HEK293 (cell line): ENCODE data around the gene CACNG6.

ENCODE experiments used
- BCL11B ChIP-seq: fragments of 450-650 bp; formaldehyde crosslinking; IDR thresholded peaks from 2 replicates; pipeline ENCODE4 v1.5.1; 2016; ENCODE audit warnings: low read depth, missing biosample characterization, missing genetic modification characterization
- GLI4 ChIP-seq: fragments of 450-650 bp; formaldehyde crosslinking; IDR thresholded peaks from 2 replicates; pipeline ENCODE4 v1.5.1; 2016; ENCODE audit warnings: missing biosample characterization, missing genetic modification characterization
- IKZF3 ChIP-seq: fragments of 450-650 bp; IDR thresholded peaks from 2 replicates; pipeline ENCODE4 v1.5.0; 2018; ENCODE audit warnings: missing biosample characterization, mild to moderate bottlenecking, missing genetic modification characterization, moderate library complexity
- KLF1 ChIP-seq: fragments of 450-650 bp; formaldehyde crosslinking; IDR thresholded peaks from 2 replicates; pipeline ENCODE4 v1.5.1; 2016; ENCODE audit warnings: missing biosample characterization, missing genetic modification characterization
- KLF10 ChIP-seq: fragments of 450-650 bp; IDR thresholded peaks from 2 replicates; pipeline ENCODE4 v1.5.1; 2018; ENCODE audit warnings: missing biosample characterization, mild to moderate bottlenecking, missing genetic modification characterization
- OSR2 ChIP-seq: fragments of 450-650 bp; formaldehyde crosslinking; IDR thresholded peaks from 2 replicates; pipeline ENCODE4 v1.5.1; 2016; ENCODE audit warnings: missing biosample characterization, missing genetic modification characterization
- WT1 ChIP-seq: fragments of 450-650 bp; formaldehyde crosslinking; IDR thresholded peaks from 2 replicates; pipeline ENCODE4 v1.5.1; 2016; ENCODE audit warnings: missing biosample characterization, missing genetic modification characterization
- ZBTB21 ChIP-seq: fragments of 450-650 bp; formaldehyde crosslinking; IDR thresholded peaks from 2 replicates; pipeline ENCODE4 v1.5.1; 2017; ENCODE audit warnings: missing biosample characterization, missing genetic modification characterization
- ZNF132 ChIP-seq: fragments of 450-650 bp; formaldehyde crosslinking; IDR thresholded peaks from 2 replicates; pipeline ENCODE4 v1.5.1; 2017; ENCODE audit warnings: missing biosample characterization, missing genetic modification characterization, borderline replicate concordance
- ZNF146 ChIP-seq: fragments of 450-650 bp; formaldehyde crosslinking; IDR thresholded peaks from 2 replicates; pipeline ENCODE4 v1.5.1; 2016; ENCODE audit warnings: missing biosample characterization, missing genetic modification characterization
- ZNF184 ChIP-seq: fragments of 450-650 bp; IDR thresholded peaks from 2 replicates; pipeline ENCODE4 v1.5.1; 2018; ENCODE audit warnings: missing biosample characterization, mild to moderate bottlenecking, missing genetic modification characterization
- ZNF214 ChIP-seq: fragments of 450-650 bp; formaldehyde crosslinking; IDR thresholded peaks from 2 replicates; pipeline ENCODE4 v1.5.1; 2017; ENCODE audit warnings: missing biosample characterization, mild to moderate bottlenecking, missing genetic modification characterization, borderline replicate concordance
- ZNF248 ChIP-seq: fragments of 450-650 bp; formaldehyde crosslinking; IDR thresholded peaks from 2 replicates; pipeline ENCODE4 v1.5.1; 2017; ENCODE audit warnings: missing biosample characterization, missing genetic modification characterization
- ZNF391 ChIP-seq: fragments of 450-650 bp; formaldehyde crosslinking; IDR thresholded peaks from 2 replicates; pipeline ENCODE4 v1.5.1; 2016; ENCODE audit warnings: low read depth, missing biosample characterization, missing genetic modification characterization, borderline replicate concordance
- ZNF404 ChIP-seq: fragments of 450-650 bp; formaldehyde crosslinking; IDR thresholded peaks from 2 replicates; pipeline ENCODE4 v1.5.1; 2017; ENCODE audit warnings: missing biosample characterization, missing genetic modification characterization
- ZNF558 ChIP-seq: fragments of 450-650 bp; formaldehyde crosslinking; IDR thresholded peaks from 2 replicates; pipeline ENCODE4 v1.5.1; 2016; ENCODE audit warnings: missing biosample characterization, missing genetic modification characterization
- ZNF585B ChIP-seq: fragments of 450-650 bp; formaldehyde crosslinking; IDR thresholded peaks from 2 replicates; pipeline ENCODE4 v1.5.1; 2016; ENCODE audit warnings: missing biosample characterization, missing genetic modification characterization
- ZNF626 ChIP-seq: fragments of 450-650 bp; sonication (Bioruptor Pico); formaldehyde crosslinking; IDR thresholded peaks from 2 replicates; pipeline ENCODE4 v1.5.1; 2018; ENCODE audit warnings: missing biosample characterization, missing genetic modification characterization, inconsistent platforms
- ZNF654 ChIP-seq: fragments of 450-650 bp; formaldehyde crosslinking; IDR thresholded peaks from 2 replicates; pipeline ENCODE4 v1.5.1; 2016; ENCODE audit warnings: low read depth, missing biosample characterization, missing genetic modification characterization
- ZNF664 ChIP-seq: fragments of 450-650 bp; formaldehyde crosslinking; IDR thresholded peaks from 2 replicates; pipeline ENCODE4 v1.5.1; 2016; ENCODE audit warnings: missing biosample characterization, missing genetic modification characterization
- ZNF792 ChIP-seq: fragments of 450-650 bp; formaldehyde crosslinking; IDR thresholded peaks from 2 replicates; pipeline ENCODE4 v1.5.1; 2016; ENCODE audit warnings: missing biosample characterization, missing genetic modification characterization
- TF ChIP-seq, protein P1 (sequence below): fragments of 450-650 bp; formaldehyde crosslinking; IDR thresholded peaks from 2 replicates; pipeline ENCODE4 v1.5.1; 2017; ENCODE audit warnings: missing biosample characterization, missing genetic modification characterization
- TF ChIP-seq, protein P2 (sequence below): fragments of 450-650 bp; IDR thresholded peaks from 2 replicates; pipeline ENCODE4 v1.5.1; 2018; ENCODE audit warnings: missing biosample characterization, mild to moderate bottlenecking, missing genetic modification characterization
- TF ChIP-seq, protein P3 (sequence below): fragments of 450-650 bp; formaldehyde crosslinking; IDR thresholded peaks from 2 replicates; pipeline ENCODE4 v1.5.1; 2017; ENCODE audit warnings: missing biosample characterization, mild to moderate bottlenecking, missing genetic modification characterization, moderate library complexity
- TF ChIP-seq, protein P4 (sequence below): fragments of 450-650 bp; formaldehyde crosslinking; IDR thresholded peaks from 2 replicates; pipeline ENCODE4 v1.5.1; 2016; ENCODE audit warnings: missing biosample characterization, missing genetic modification characterization, borderline replicate concordance
- TF ChIP-seq, protein P5 (sequence below): sonication (generic); formaldehyde crosslinking; IDR thresholded peaks from 2 replicates; pipeline ENCODE4 v1.8.1; 2022; ENCODE audit warnings: mild to moderate bottlenecking, moderate library complexity, missing genetic modification reagents
- TF ChIP-seq, protein P6 (sequence below): fragments of 450-650 bp; formaldehyde crosslinking; IDR thresholded peaks from 2 replicates; pipeline ENCODE4 v1.5.1; 2016; ENCODE audit warnings: missing biosample characterization, missing genetic modification characterization, low read depth
- TF ChIP-seq, protein P7 (sequence below): fragments of 450-650 bp; formaldehyde crosslinking; optimal IDR thresholded peaks from 2 replicates; pipeline ENCODE3; 2016; ENCODE audit warnings: missing biosample characterization, mild to moderate bottlenecking, missing genetic modification characterization
- TF ChIP-seq, protein P8 (sequence below): fragments of 450-650 bp; formaldehyde crosslinking; IDR thresholded peaks from 2 replicates; pipeline ENCODE4 v1.5.1; 2016; ENCODE audit warnings: missing biosample characterization, missing genetic modification characterization

The CACNG6 gene

DNA sequence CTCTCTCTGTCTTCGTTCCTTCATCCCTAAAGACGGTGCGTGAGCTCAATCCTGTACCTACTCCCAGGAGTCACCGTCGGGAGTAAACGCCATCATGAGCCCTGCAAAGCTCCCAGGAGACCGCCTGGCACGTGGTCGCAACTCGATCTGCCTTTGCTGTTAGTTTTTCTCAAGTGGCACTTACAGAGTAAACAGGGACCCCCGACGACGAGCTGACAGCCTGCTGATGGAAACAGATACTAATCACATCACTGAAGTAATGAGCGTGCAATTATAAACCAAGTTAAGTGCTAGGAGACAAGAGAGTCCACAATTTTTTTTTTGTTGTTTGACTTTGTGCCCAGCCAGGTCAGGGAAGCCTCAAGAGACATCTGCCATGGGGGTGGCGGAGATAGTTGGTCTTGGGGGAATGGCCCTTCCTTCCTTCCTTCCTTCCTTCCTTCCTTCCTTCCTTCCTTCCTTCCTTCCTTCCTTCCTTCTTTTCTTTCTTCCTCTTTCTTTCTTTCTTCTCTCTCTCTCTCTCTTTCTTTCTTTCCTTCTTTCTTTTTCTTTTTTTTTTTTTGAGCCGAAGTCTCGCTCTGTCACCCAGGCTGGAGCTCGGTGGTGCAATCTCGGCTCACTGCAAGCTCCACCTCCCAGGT is 23.6 kb downstream of the CACNG6 start (continued):
- TF ChIP-seq ZNF248 (no peak), BCL11B (tag by site-specific recombination) (no peak), KLF10 (tag by site-specific recombination) (no peak), ZNF626 (tag by site-specific recombination) (no peak), ZNF654 (no peak), WT1 (peak; percentile 99), ZBTB21 (tag by site-specific recombination) (no peak), GLI4 (tag by site-specific recombination) (no peak), KLF1 (tag by site-specific recombination) (no peak), ZNF146 (tag by site-specific recombination) (no peak), OSR2 (tag by site-specific recombination) (peak; percentile 87), ZNF585B (tag by site-specific recombination) (no peak), ZNF404 (tag by site-specific recombination) (no peak), ZNF792 (no peak), ZNF558 (no peak), ZNF391 (tag by site-specific recombination) (no peak), ZNF214 (tag by site-specific recombination) (no peak), IKZF3 (tag by site-specific recombination) (peak; percentile 70), ZNF664 (no peak), ZNF184 (no peak), ZNF132 (tag by site-specific recombination) (no peak)
- TF ChIP-seq, protein P1, sequence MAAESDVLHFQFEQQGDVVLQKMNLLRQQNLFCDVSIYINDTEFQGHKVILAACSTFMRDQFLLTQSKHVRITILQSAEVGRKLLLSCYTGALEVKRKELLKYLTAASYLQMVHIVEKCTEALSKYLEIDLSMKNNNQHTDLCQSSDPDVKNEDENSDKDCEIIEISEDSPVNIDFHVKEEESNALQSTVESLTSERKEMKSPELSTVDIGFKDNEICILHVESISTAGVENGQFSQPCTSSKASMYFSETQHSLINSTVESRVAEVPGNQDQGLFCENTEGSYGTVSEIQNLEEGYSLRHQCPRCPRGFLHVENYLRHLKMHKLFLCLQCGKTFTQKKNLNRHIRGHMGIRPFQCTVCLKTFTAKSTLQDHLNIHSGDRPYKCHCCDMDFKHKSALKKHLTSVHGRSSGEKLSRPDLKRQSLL (tag by site-specific recombination), result no peak
- TF ChIP-seq, protein P2, sequence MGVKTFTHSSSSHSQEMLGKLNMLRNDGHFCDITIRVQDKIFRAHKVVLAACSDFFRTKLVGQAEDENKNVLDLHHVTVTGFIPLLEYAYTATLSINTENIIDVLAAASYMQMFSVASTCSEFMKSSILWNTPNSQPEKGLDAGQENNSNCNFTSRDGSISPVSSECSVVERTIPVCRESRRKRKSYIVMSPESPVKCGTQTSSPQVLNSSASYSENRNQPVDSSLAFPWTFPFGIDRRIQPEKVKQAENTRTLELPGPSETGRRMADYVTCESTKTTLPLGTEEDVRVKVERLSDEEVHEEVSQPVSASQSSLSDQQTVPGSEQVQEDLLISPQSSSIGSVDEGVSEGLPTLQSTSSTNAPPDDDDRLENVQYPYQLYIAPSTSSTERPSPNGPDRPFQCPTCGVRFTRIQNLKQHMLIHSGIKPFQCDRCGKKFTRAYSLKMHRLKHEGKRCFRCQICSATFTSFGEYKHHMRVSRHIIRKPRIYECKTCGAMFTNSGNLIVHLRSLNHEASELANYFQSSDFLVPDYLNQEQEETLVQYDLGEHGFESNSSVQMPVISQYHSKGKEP (tag by site-specific recombination), result no peak
- TF ChIP-seq, protein P3, sequence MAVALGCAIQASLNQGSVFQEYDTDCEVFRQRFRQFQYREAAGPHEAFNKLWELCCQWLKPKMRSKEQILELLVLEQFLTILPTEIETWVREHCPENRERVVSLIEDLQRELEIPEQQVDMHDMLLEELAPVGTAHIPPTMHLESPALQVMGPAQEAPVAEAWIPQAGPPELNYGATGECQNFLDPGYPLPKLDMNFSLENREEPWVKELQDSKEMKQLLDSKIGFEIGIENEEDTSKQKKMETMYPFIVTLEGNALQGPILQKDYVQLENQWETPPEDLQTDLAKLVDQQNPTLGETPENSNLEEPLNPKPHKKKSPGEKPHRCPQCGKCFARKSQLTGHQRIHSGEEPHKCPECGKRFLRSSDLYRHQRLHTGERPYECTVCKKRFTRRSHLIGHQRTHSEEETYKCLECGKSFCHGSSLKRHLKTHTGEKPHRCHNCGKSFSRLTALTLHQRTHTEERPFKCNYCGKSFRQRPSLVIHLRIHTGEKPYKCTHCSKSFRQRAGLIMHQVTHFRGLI (tag by site-specific recombination), result no peak
- TF ChIP-seq, protein P4, sequence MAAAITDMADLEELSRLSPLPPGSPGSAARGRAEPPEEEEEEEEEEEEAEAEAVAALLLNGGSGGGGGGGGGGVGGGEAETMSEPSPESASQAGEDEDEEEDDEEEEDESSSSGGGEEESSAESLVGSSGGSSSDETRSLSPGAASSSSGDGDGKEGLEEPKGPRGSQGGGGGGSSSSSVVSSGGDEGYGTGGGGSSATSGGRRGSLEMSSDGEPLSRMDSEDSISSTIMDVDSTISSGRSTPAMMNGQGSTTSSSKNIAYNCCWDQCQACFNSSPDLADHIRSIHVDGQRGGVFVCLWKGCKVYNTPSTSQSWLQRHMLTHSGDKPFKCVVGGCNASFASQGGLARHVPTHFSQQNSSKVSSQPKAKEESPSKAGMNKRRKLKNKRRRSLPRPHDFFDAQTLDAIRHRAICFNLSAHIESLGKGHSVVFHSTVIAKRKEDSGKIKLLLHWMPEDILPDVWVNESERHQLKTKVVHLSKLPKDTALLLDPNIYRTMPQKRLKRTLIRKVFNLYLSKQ (tag by site-specific recombination), result no peak
- TF ChIP-seq, protein P5, sequence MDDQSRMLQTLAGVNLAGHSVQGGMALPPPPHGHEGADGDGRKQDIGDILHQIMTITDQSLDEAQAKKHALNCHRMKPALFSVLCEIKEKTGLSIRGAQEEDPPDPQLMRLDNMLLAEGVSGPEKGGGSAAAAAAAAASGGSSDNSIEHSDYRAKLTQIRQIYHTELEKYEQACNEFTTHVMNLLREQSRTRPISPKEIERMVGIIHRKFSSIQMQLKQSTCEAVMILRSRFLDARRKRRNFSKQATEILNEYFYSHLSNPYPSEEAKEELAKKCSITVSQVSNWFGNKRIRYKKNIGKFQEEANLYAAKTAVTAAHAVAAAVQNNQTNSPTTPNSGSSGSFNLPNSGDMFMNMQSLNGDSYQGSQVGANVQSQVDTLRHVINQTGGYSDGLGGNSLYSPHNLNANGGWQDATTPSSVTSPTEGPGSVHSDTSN (CRISPR knock-in tag), result no peak
- TF ChIP-seq, protein P6, sequence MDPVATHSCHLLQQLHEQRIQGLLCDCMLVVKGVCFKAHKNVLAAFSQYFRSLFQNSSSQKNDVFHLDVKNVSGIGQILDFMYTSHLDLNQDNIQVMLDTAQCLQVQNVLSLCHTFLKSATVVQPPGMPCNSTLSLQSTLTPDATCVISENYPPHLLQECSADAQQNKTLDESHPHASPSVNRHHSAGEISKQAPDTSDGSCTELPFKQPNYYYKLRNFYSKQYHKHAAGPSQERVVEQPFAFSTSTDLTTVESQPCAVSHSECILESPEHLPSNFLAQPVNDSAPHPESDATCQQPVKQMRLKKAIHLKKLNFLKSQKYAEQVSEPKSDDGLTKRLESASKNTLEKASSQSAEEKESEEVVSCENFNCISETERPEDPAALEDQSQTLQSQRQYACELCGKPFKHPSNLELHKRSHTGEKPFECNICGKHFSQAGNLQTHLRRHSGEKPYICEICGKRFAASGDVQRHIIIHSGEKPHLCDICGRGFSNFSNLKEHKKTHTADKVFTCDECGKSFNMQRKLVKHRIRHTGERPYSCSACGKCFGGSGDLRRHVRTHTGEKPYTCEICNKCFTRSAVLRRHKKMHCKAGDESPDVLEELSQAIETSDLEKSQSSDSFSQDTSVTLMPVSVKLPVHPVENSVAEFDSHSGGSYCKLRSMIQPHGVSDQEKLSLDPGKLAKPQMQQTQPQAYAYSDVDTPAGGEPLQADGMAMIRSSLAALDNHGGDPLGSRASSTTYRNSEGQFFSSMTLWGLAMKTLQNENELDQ (tag by site-specific recombination), result no peak
- TF ChIP-seq, protein P7, sequence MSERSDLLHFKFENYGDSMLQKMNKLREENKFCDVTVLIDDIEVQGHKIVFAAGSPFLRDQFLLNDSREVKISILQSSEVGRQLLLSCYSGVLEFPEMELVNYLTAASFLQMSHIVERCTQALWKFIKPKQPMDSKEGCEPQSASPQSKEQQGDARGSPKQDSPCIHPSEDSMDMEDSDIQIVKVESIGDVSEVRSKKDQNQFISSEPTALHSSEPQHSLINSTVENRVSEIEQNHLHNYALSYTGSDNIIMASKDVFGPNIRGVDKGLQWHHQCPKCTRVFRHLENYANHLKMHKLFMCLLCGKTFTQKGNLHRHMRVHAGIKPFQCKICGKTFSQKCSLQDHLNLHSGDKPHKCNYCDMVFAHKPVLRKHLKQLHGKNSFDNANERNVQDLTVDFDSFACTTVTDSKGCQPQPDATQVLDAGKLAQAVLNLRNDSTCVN (tag by site-specific recombination), result no peak
- TF ChIP-seq, protein P8, sequence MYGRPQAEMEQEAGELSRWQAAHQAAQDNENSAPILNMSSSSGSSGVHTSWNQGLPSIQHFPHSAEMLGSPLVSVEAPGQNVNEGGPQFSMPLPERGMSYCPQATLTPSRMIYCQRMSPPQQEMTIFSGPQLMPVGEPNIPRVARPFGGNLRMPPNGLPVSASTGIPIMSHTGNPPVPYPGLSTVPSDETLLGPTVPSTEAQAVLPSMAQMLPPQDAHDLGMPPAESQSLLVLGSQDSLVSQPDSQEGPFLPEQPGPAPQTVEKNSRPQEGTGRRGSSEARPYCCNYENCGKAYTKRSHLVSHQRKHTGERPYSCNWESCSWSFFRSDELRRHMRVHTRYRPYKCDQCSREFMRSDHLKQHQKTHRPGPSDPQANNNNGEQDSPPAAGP (tag by site-specific recombination), result 0 out of 2 replicates have a peak, but pooled peaks have one; percentile 35
